WTC11 (cell line): ENCODE data around the gene SLC35A4. TPM values are rescaled to one million over a fixed set of nuclear protein-coding genes. Genes with fewer than 3 reads are reported as not detected.

Experiments used
- ATAC-seq: fragments of 200-7000 bp; cut with Tn5 transposase; 2 replicates; pipeline ENCODE4 v1.10.0; 2021; ENCODE audit warnings: mild to moderate bottlenecking, moderate library complexity
- CTCF ChIA-PET: fragments of 300-600 bp; sonication (Branson Sonifier 250); formaldehyde crosslinking; loops from one replicate; lab custom pipeline; 2021; ENCODE audit warnings: antibody characterized with exemption; lab: Charles Lee
- POLR2A ChIA-PET: fragments of 350-600 bp; sonication (Branson Sonifier 250); formaldehyde crosslinking; loops from one replicate; lab custom pipeline; 2021; ENCODE audit warnings: antibody characterized with exemption; lab: Charles Lee
- DNase-seq: peaks from one replicate; pipeline ENCODE4 v3.0.0; 2021; ENCODE audit warnings: low spot score
- H3K27ac Mint-ChIP-seq: 2 replicates; pipeline ENCODE4 v1.8.0; 2021; ENCODE audit warnings: mixed read lengths
- H3K27me3 Mint-ChIP-seq: 2 replicates; pipeline ENCODE4 v1.8.0; 2021; ENCODE audit warnings: low read depth, mild to moderate bottlenecking, moderate library complexity, mixed read lengths
- H3K36me3 Mint-ChIP-seq: 2 replicates; pipeline ENCODE4 v1.8.0; 2021; ENCODE audit warnings: mixed read lengths
- H3K4me1 Mint-ChIP-seq: 2 replicates; pipeline ENCODE4 v1.8.0; 2022; ENCODE audit warnings: mixed read lengths
- H3K4me3 Mint-ChIP-seq: 2 replicates; pipeline ENCODE4 v1.8.0; 2021; ENCODE audit warnings: mild to moderate bottlenecking, moderate library complexity, mixed read lengths
- H3K9me3 Mint-ChIP-seq: 2 replicates; pipeline ENCODE4 v1.8.0; 2021; ENCODE audit warnings: mixed read lengths
- CREB1 ChIP-seq: sonication (generic); formaldehyde crosslinking; IDR thresholded peaks from 2 replicates; pipeline ENCODE4 v1.8.0; 2023; ENCODE audit warnings: mild to moderate bottlenecking, missing genetic modification reagents
- ESRRA ChIP-seq: sonication (generic); formaldehyde crosslinking; IDR thresholded peaks from 2 replicates; pipeline ENCODE4 v1.8.1; 2022; ENCODE audit warnings: mild to moderate bottlenecking, missing genetic modification reagents, borderline replicate concordance
- FOXK1 ChIP-seq: sonication (generic); formaldehyde crosslinking; IDR thresholded peaks from 2 replicates; pipeline ENCODE4 v1.8.0; 2022; ENCODE audit warnings: mild to moderate bottlenecking, moderate library complexity, missing genetic modification reagents
- HMGA2 ChIP-seq: fragments of 250-450 bp; sonication (Bioruptor Pico); IDR thresholded peaks from 2 replicates; pipeline ENCODE4 v1.4.0; 2021; ENCODE audit warnings: mild to moderate bottlenecking, moderate library complexity
- IRF2 ChIP-seq: sonication (generic); formaldehyde crosslinking; IDR thresholded peaks from 2 replicates; pipeline ENCODE4 v1.8.0; 2022; ENCODE audit warnings: low read depth, missing genetic modification reagents, borderline replicate concordance
- JUN ChIP-seq: sonication (generic); formaldehyde crosslinking; IDR thresholded peaks from 2 replicates; pipeline ENCODE4 v1.8.0; 2023; ENCODE audit warnings: mild to moderate bottlenecking, missing genetic modification reagents
- NFATC4 ChIP-seq: fragments of 250-450 bp; sonication (Bioruptor Pico); IDR thresholded peaks from 2 replicates; pipeline ENCODE4 v1.9.0; 2021; ENCODE audit warnings: mild to moderate bottlenecking
- NFYB ChIP-seq: sonication (generic); formaldehyde crosslinking; conservative IDR thresholded peaks from 2 replicates; pipeline ENCODE4 v1.8.0; 2022; ENCODE audit warnings: low read depth, missing genetic modification reagents
- NR1H2 ChIP-seq: sonication (generic); formaldehyde crosslinking; IDR thresholded peaks from 2 replicates; pipeline ENCODE4 v1.9.0; 2021; ENCODE audit warnings: mild to moderate bottlenecking, moderate library complexity, missing genetic modification reagents
- NR2C2 ChIP-seq: sonication (generic); formaldehyde crosslinking; IDR thresholded peaks from 2 replicates; pipeline ENCODE4 v1.8.0; 2022; ENCODE audit warnings: mild to moderate bottlenecking, missing genetic modification reagents
- PRRX2 ChIP-seq: fragments of 250-450 bp; sonication (Bioruptor Pico); IDR thresholded peaks from 2 replicates; pipeline ENCODE4 v1.8.0; 2021; ENCODE audit warnings: mild to moderate bottlenecking
- RORB ChIP-seq: fragments of 250-450 bp; sonication (Bioruptor Pico); IDR thresholded peaks from 2 replicates; pipeline ENCODE4 v1.9.0; 2021; ENCODE audit warnings: mild to moderate bottlenecking
- SMAD3 ChIP-seq: sonication (generic); formaldehyde crosslinking; IDR thresholded peaks from 2 replicates; pipeline ENCODE4 v1.8.0; 2022; ENCODE audit warnings: missing genetic modification reagents, mild to moderate bottlenecking, borderline replicate concordance
- SOX15 ChIP-seq: fragments of 250-450 bp; sonication (Bioruptor Pico); IDR thresholded peaks from 2 replicates; pipeline ENCODE4 v1.9.0; 2021; ENCODE audit warnings: mild to moderate bottlenecking
- ZBTB21 ChIP-seq: sonication (generic); formaldehyde crosslinking; IDR thresholded peaks from 2 replicates; pipeline ENCODE4 v1.8.1; 2023; ENCODE audit warnings: mild to moderate bottlenecking, missing genetic modification reagents, borderline replicate concordance
- ZNF219 ChIP-seq: sonication (generic); formaldehyde crosslinking; IDR thresholded peaks from 2 replicates; pipeline ENCODE4 v1.8.0; 2023; ENCODE audit warnings: missing genetic modification reagents, mild to moderate bottlenecking, borderline replicate concordance
- ZNF232 ChIP-seq: sonication (generic); formaldehyde crosslinking; IDR thresholded peaks from 2 replicates; pipeline ENCODE4 v1.8.0; 2022; ENCODE audit warnings: mild to moderate bottlenecking, missing genetic modification reagents
- total RNA-seq: library from RNA; stranded (reverse); gene quantifications from 3 replicates; pipeline ENCODE4 v1.2.3, GENCODE V29; 2021
- TF ChIP-seq, protein P1 (sequence below): sonication (generic); formaldehyde crosslinking; IDR thresholded peaks from 2 replicates; pipeline ENCODE4 v1.8.0; 2022; ENCODE audit warnings: mild to moderate bottlenecking, missing genetic modification reagents
- TF ChIP-seq, protein P2 (sequence below): sonication (generic); formaldehyde crosslinking; IDR thresholded peaks from 2 replicates; pipeline ENCODE4 v1.8.1; 2023; ENCODE audit warnings: mild to moderate bottlenecking, missing genetic modification reagents, moderate library complexity
- TF ChIP-seq, protein P3 (sequence below): sonication (generic); formaldehyde crosslinking; IDR thresholded peaks from 2 replicates; pipeline ENCODE4 v1.8.0; 2023; ENCODE audit warnings: mild to moderate bottlenecking, missing genetic modification reagents
- TF ChIP-seq, protein P4 (sequence below): fragments of 250-450 bp; sonication (Bioruptor Pico); IDR thresholded peaks from 2 replicates; pipeline ENCODE4 v1.9.0; 2021; ENCODE audit warnings: moderate library complexity, mild to moderate bottlenecking, inconsistent platforms, borderline replicate concordance
- TF ChIP-seq, protein P5 (sequence below): sonication (generic); formaldehyde crosslinking; IDR thresholded peaks from 2 replicates; pipeline ENCODE4 v1.8.1; 2022; ENCODE audit warnings: low read depth, missing genetic modification reagents, borderline replicate concordance
- TF ChIP-seq, protein P6 (sequence below): sonication (generic); formaldehyde crosslinking; IDR thresholded peaks from 2 replicates; pipeline ENCODE4 v1.8.1; 2023; ENCODE audit warnings: mild to moderate bottlenecking, missing genetic modification reagents

Gene SLC35A4
- total RNA-seq, 1 experiment from 2014 or later, result 74.7 TPM

DNA sequence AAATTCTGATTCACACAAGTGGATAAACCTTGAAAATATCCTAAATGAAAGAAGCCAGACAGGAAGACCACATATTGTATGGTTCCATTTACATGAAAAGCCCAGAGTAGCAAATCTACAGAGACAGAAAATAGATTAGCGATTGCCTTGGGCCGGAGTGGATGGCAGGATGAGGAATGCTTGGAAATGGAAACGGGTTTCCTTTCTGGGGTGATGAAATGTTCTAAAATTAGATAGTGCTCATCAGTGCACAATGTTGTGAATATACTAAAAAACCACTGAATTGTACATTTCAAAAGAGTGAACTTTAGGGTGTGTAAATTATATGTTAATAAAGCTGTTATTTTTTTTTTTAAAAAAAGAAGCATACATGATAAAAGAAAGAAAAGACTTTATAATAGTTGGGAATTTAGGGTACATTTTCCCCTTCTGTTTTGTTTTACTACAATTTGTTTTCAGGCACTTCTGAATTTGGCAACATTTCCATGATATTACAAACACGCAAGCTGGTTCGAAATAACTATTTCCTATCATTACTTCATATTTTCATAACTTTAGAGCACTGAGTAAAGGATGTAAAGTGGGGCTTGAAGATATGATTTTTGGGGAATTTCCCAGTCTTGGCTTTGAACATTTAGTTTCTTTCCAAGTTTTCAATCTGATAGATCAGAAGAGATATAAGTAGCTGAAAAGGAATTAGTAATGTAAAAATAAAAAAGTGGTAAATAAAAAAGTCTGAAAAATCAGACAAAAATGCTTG lies 23.9 kb downstream of the SLC35A4 start:
- Mint-ChIP-seq H3K27me3 (peaks cover 15% of the 10 kb centered on the region), H3K27ac (no peak overlapping the region), H3K4me3 (no peak overlapping the region), H3K4me1 (peaks cover 5% of the 10 kb centered on the region), H3K36me3 (no peaks in the 10 kb centered on the region), H3K9me3 (peaks cover 5% of the 10 kb centered on the region)
- DNase-seq (no peak), ATAC-seq (no peak)
- CTCF ChIA-PET, result no interaction called here
- POLR2A ChIA-PET, result no interaction called here
- no peak for TF ChIP-seq SOX15 (CRISPR knock-in tag)
- no peak for TF ChIP-seq ZNF232 (CRISPR knock-in tag)
- TF ChIP-seq, protein P1, sequence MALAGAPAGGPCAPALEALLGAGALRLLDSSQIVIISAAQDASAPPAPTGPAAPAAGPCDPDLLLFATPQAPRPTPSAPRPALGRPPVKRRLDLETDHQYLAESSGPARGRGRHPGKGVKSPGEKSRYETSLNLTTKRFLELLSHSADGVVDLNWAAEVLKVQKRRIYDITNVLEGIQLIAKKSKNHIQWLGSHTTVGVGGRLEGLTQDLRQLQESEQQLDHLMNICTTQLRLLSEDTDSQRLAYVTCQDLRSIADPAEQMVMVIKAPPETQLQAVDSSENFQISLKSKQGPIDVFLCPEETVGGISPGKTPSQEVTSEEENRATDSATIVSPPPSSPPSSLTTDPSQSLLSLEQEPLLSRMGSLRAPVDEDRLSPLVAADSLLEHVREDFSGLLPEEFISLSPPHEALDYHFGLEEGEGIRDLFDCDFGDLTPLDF (CRISPR knock-in tag), result no peak
- TF ChIP-seq, protein P2, sequence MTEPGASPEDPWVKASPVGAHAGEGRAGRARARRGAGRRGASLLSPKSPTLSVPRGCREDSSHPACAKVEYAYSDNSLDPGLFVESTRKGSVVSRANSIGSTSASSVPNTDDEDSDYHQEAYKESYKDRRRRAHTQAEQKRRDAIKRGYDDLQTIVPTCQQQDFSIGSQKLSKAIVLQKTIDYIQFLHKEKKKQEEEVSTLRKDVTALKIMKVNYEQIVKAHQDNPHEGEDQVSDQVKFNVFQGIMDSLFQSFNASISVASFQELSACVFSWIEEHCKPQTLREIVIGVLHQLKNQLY (CRISPR knock-in tag), result no peak
- no peak for TF ChIP-seq ESRRA
- TF ChIP-seq, protein P3, sequence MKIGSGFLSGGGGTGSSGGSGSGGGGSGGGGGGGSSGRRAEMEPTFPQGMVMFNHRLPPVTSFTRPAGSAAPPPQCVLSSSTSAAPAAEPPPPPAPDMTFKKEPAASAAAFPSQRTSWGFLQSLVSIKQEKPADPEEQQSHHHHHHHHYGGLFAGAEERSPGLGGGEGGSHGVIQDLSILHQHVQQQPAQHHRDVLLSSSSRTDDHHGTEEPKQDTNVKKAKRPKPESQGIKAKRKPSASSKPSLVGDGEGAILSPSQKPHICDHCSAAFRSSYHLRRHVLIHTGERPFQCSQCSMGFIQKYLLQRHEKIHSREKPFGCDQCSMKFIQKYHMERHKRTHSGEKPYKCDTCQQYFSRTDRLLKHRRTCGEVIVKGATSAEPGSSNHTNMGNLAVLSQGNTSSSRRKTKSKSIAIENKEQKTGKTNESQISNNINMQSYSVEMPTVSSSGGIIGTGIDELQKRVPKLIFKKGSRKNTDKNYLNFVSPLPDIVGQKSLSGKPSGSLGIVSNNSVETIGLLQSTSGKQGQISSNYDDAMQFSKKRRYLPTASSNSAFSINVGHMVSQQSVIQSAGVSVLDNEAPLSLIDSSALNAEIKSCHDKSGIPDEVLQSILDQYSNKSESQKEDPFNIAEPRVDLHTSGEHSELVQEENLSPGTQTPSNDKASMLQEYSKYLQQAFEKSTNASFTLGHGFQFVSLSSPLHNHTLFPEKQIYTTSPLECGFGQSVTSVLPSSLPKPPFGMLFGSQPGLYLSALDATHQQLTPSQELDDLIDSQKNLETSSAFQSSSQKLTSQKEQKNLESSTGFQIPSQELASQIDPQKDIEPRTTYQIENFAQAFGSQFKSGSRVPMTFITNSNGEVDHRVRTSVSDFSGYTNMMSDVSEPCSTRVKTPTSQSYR (CRISPR knock-in tag), result no peak
- no peak for TF ChIP-seq NFYB (CRISPR knock-in tag)
- no peak for TF ChIP-seq HMGA2 (CRISPR knock-in tag)
- TF ChIP-seq NR1H2, result no peak
- TF ChIP-seq ZNF219 (CRISPR knock-in tag), result no peak
- no peak for TF ChIP-seq FOXK1
- no peak for TF ChIP-seq CREB1 (CRISPR knock-in tag)
- no peak for TF ChIP-seq NFATC4 (CRISPR knock-in tag)
- TF ChIP-seq IRF2 (CRISPR knock-in tag), result no peak
- no peak for TF ChIP-seq NR2C2 (CRISPR knock-in tag)
- TF ChIP-seq, protein P4, sequence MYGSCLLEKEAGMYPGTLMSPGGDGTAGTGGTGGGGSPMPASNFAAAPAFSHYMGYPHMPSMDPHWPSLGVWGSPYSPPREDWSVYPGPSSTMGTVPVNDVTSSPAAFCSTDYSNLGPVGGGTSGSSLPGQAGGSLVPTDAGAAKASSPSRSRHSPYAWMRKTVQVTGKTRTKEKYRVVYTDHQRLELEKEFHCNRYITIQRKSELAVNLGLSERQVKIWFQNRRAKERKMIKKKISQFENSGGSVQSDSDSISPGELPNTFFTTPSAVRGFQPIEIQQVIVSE (CRISPR knock-in tag), result no peak

DNA sequence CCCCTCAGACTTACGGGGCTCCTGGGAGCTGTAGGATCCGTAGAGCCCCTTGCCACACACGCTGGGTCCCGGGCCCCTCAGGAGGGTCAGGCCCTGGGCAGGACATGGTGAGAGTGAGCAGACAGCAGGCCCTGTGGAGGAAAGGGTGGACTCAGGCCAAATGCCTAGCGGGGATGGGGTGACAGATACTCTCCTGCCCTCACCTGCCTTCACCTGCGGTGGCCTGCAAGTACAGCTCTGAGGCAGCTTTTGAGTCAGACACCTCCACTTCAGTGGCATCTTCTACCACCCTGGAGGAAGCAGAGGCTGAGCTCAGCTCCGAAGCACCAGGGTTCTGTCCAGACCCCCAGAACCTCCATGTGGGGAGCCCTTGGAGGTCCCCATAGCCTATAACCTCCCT lies 26.2 kb downstream of the SLC35A4 start:
- Mint-ChIP-seq H3K4me1 (peaks cover 5% of the 10 kb centered on the region), H3K27me3 (peaks cover 17% of the 10 kb centered on the region), H3K27ac (no peak overlapping the region), H3K36me3 (no peaks in the 10 kb centered on the region), H3K9me3 (no peaks in the 10 kb centered on the region; the same call in 1 of the 2 replicates), H3K4me3 (no peak overlapping the region)
- ChIA-PET POLR2A (no interaction called here), CTCF (interaction anchor here (0.5 to 1.5 kb wide), 2 partner anchors 44 to 233 kb away, joined by 3 to 4 read pairs; no protein-coding TSS in a partner anchor)
- no peak for DNase-seq
- no peak for ATAC-seq
- no peak for TF ChIP-seq NR1H2
- TF ChIP-seq, protein P5, sequence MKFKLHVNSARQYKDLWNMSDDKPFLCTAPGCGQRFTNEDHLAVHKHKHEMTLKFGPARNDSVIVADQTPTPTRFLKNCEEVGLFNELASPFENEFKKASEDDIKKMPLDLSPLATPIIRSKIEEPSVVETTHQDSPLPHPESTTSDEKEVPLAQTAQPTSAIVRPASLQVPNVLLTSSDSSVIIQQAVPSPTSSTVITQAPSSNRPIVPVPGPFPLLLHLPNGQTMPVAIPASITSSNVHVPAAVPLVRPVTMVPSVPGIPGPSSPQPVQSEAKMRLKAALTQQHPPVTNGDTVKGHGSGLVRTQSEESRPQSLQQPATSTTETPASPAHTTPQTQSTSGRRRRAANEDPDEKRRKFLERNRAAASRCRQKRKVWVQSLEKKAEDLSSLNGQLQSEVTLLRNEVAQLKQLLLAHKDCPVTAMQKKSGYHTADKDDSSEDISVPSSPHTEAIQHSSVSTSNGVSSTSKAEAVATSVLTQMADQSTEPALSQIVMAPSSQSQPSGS (CRISPR knock-in tag), result no peak
- TF ChIP-seq ZBTB21, result no peak
- TF ChIP-seq, protein P6, sequence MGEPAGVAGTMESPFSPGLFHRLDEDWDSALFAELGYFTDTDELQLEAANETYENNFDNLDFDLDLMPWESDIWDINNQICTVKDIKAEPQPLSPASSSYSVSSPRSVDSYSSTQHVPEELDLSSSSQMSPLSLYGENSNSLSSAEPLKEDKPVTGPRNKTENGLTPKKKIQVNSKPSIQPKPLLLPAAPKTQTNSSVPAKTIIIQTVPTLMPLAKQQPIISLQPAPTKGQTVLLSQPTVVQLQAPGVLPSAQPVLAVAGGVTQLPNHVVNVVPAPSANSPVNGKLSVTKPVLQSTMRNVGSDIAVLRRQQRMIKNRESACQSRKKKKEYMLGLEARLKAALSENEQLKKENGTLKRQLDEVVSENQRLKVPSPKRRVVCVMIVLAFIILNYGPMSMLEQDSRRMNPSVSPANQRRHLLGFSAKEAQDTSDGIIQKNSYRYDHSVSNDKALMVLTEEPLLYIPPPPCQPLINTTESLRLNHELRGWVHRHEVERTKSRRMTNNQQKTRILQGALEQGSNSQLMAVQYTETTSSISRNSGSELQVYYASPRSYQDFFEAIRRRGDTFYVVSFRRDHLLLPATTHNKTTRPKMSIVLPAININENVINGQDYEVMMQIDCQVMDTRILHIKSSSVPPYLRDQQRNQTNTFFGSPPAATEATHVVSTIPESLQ (CRISPR knock-in tag), result no peak
- TF ChIP-seq PRRX2, result no peak
- TF ChIP-seq RORB (CRISPR knock-in tag), result no peak
- no peak for TF ChIP-seq ESRRA
- TF ChIP-seq JUN (CRISPR knock-in tag), result no peak
- no peak for TF ChIP-seq NFYB (CRISPR knock-in tag)
- no peak for TF ChIP-seq SMAD3
- TF ChIP-seq ZNF219 (CRISPR knock-in tag), result no peak
- TF ChIP-seq, protein P3 (CRISPR knock-in tag), result no peak
